GM23338 (cell line): ENCODE data around the gene RXFP2. TPM values are rescaled to one million over a fixed set of nuclear protein-coding genes. Genes with fewer than 3 reads are reported as not detected.

Experiments
- CREB1 ChIP-seq: fragments of 250-450 bp; sonication (Bioruptor Pico); IDR thresholded peaks from 2 replicates; pipeline ENCODE4 v1.5.0; 2020; ENCODE audit warnings: low read depth, mild to moderate bottlenecking, moderate library complexity
- EZH2 ChIP-seq: fragments of 200-600 bp; sonication (generic); IDR thresholded peaks from one replicate; pipeline ENCODE4 v1.8.0; 2017; ENCODE audit warnings: antibody characterized with exemption, mild to moderate bottlenecking, low read depth; ENCODE audit not compliant: unreplicated experiment
- EZH2phosphoT487 ChIP-seq: fragments of 200-600 bp; sonication (generic); IDR thresholded peaks from one replicate; pipeline ENCODE4 v1.8.1; 2018; ENCODE audit warnings: antibody characterized with exemption; ENCODE audit not compliant: unreplicated experiment
- POLR2AphosphoS5 ChIP-seq: IDR thresholded peaks from 2 replicates; pipeline ENCODE4 v1.6.1; 2016; ENCODE audit warnings: antibody characterized with exemption, low read depth
- STAT1 ChIP-seq: IDR thresholded peaks from one replicate; pipeline ENCODE4 v1.6.1; 2016; ENCODE audit warnings: antibody characterized with exemption; ENCODE audit not compliant: unreplicated experiment
- ZNF114 ChIP-seq: fragments of 250-450 bp; sonication (Bioruptor Pico); IDR thresholded peaks from 2 replicates; pipeline ENCODE4 v1.5.0; 2020; ENCODE audit warnings: mild to moderate bottlenecking, moderate library complexity
- polyA plus RNA-seq: library from polyadenylated mRNA; unstranded; fragments of >200 nt; fragmentation: Nextera tagmentation; extraction: Ambion mirVana; gene quantifications from 2 replicates; pipeline ENCODE4 v1.2.1, GENCODE V29; 2016
- total RNA-seq: library from RNA; depleted of rRNA; stranded (reverse); fragments of >200 nt; shearing (Covaris generic); gene quantifications from 2 replicates; pipeline ENCODE4 v1.2.3, GENCODE V29; 2014
- TF ChIP-seq, protein P1 (sequence below): fragments of 250-450 bp; sonication (Bioruptor Pico); IDR thresholded peaks from 2 replicates; pipeline ENCODE4 v1.5.0; 2020; ENCODE audit warnings: mild to moderate bottlenecking, moderate library complexity
- TF ChIP-seq, protein P2 (sequence below): IDR thresholded peaks from one replicate; pipeline ENCODE4 v1.6.1; 2018; ENCODE audit warnings: antibody characterized with exemption; ENCODE audit not compliant: unreplicated experiment
- TF ChIP-seq, protein P3 (sequence below): IDR thresholded peaks from 2 replicates; pipeline ENCODE4 v1.6.1; 2016; ENCODE audit warnings: antibody characterized with exemption

RXFP2 gene
- total and polyA plus RNA-seq, 2 experiments from 2014 or later = not detected

DNA sequence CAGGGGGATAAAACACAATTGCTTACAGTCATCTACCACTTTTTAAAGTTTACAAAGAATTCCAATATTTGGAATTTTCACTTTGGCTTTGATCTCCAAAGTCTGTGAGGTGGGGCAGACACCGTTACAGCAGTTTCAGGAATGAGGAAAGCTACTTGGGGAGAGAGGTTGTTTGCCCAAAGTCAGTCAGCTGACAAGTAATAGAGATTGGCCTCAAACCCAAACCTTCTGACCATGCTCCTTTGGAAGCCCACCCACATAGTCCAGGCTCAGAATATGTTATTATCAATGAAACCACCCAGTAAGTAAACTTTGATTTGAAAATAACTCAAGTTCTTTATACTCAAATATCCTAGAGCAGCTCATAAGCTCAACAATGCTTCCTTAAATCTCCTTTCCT is 29.0 kb downstream of the RXFP2 start (continued):
- TF ChIP-seq, protein P1, sequence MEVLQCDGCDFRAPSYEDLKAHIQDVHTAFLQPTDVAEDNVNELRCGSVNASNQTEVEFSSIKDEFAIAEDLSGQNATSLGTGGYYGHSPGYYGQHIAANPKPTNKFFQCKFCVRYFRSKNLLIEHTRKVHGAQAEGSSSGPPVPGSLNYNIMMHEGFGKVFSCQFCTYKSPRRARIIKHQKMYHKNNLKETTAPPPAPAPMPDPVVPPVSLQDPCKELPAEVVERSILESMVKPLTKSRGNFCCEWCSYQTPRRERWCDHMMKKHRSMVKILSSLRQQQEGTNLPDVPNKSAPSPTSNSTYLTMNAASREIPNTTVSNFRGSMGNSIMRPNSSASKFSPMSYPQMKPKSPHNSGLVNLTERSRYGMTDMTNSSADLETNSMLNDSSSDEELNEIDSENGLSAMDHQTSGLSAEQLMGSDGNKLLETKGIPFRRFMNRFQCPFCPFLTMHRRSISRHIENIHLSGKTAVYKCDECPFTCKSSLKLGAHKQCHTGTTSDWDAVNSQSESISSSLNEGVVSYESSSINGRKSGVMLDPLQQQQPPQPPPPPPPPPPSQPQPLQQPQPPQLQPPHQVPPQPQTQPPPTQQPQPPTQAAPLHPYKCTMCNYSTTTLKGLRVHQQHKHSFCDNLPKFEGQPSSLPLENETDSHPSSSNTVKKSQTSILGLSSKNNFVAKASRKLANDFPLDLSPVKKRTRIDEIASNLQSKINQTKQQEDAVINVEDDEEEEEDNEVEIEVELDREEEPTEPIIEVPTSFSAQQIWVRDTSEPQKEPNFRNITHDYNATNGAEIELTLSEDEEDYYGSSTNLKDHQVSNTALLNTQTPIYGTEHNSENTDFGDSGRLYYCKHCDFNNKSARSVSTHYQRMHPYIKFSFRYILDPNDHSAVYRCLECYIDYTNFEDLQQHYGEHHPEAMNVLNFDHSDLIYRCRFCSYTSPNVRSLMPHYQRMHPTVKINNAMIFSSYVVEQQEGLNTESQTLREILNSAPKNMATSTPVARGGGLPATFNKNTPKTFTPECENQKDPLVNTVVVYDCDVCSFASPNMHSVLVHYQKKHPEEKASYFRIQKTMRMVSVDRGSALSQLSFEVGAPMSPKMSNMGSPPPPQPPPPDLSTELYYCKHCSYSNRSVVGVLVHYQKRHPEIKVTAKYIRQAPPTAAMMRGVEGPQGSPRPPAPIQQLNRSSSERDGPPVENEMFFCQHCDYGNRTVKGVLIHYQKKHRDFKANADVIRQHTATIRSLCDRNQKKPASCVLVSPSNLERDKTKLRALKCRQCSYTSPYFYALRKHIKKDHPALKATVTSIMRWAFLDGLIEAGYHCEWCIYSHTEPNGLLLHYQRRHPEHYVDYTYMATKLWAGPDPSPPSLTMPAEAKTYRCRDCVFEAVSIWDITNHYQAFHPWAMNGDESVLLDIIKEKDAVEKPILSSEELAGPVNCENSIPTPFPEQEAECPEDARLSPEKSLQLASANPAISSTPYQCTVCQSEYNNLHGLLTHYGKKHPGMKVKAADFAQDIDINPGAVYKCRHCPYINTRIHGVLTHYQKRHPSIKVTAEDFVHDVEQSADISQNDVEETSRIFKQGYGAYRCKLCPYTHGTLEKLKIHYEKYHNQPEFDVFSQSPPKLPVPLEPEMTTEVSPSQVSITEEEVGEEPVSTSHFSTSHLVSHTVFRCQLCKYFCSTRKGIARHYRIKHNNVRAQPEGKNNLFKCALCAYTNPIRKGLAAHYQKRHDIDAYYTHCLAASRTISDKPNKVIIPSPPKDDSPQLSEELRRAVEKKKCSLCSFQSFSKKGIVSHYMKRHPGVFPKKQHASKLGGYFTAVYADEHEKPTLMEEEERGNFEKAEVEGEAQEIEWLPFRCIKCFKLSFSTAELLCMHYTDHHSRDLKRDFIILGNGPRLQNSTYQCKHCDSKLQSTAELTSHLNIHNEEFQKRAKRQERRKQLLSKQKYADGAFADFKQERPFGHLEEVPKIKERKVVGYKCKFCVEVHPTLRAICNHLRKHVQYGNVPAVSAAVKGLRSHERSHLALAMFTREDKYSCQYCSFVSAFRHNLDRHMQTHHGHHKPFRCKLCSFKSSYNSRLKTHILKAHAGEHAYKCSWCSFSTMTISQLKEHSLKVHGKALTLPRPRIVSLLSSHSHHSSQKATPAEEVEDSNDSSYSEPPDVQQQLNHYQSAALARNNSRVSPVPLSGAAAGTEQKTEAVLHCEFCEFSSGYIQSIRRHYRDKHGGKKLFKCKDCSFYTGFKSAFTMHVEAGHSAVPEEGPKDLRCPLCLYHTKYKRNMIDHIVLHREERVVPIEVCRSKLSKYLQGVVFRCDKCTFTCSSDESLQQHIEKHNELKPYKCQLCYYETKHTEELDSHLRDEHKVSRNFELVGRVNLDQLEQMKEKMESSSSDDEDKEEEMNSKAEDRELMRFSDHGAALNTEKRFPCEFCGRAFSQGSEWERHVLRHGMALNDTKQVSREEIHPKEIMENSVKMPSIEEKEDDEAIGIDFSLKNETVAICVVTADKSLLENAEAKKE (CRISPR knock-in tag) = no peak
- no peak for TF ChIP-seq ZNF114 (CRISPR knock-in tag)
- TF ChIP-seq POLR2AphosphoS5 = no peak
- TF ChIP-seq, protein P2, sequence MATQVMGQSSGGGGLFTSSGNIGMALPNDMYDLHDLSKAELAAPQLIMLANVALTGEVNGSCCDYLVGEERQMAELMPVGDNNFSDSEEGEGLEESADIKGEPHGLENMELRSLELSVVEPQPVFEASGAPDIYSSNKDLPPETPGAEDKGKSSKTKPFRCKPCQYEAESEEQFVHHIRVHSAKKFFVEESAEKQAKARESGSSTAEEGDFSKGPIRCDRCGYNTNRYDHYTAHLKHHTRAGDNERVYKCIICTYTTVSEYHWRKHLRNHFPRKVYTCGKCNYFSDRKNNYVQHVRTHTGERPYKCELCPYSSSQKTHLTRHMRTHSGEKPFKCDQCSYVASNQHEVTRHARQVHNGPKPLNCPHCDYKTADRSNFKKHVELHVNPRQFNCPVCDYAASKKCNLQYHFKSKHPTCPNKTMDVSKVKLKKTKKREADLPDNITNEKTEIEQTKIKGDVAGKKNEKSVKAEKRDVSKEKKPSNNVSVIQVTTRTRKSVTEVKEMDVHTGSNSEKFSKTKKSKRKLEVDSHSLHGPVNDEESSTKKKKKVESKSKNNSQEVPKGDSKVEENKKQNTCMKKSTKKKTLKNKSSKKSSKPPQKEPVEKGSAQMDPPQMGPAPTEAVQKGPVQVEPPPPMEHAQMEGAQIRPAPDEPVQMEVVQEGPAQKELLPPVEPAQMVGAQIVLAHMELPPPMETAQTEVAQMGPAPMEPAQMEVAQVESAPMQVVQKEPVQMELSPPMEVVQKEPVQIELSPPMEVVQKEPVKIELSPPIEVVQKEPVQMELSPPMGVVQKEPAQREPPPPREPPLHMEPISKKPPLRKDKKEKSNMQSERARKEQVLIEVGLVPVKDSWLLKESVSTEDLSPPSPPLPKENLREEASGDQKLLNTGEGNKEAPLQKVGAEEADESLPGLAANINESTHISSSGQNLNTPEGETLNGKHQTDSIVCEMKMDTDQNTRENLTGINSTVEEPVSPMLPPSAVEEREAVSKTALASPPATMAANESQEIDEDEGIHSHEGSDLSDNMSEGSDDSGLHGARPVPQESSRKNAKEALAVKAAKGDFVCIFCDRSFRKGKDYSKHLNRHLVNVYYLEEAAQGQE = no peak
- no peak for TF ChIP-seq CREB1 (CRISPR knock-in tag)
- TF ChIP-seq EZH2phosphoT487 = no peak
- TF ChIP-seq EZH2 = no peak
- TF ChIP-seq, protein P3, sequence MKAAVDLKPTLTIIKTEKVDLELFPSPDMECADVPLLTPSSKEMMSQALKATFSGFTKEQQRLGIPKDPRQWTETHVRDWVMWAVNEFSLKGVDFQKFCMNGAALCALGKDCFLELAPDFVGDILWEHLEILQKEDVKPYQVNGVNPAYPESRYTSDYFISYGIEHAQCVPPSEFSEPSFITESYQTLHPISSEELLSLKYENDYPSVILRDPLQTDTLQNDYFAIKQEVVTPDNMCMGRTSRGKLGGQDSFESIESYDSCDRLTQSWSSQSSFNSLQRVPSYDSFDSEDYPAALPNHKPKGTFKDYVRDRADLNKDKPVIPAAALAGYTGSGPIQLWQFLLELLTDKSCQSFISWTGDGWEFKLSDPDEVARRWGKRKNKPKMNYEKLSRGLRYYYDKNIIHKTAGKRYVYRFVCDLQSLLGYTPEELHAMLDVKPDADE = no peak
- TF ChIP-seq STAT1 = no peak
